ENCODE measurements around the gene KPNB1.

DNA sequence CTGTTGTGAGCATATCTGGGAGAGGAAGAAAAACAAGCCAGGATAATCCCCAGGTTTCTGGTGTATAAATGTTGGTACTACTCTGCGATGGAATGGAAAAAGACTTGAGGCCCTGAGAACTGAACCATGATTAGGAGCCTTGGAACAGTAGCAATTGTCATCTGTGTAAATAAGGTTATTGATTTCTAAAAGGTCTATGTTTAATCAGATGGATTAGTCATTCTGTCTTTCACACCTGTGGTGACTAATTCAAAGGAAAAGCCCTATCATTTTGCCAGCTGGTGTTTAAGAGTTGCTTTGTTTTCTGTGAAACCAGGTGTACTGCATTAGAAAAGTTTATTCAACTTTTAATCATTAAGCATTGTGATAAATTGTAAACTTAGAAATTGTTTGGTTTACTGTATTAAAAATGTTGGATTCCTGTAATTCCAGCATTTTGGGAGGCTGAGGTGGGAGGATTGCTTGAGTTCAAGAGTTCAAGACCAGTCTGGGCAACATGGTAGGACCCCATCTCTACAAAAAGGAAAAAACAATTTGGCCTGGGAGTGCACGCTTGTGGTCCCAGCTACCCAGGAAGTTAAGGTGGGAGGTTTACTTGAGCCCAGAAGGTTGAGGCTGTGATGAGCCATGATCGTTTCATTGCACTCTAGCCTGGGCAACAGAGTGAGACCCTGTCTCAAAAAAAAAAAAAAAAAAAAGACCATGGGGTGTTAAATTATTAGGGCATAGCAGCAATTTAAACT, 29.0 kb upstream of the KPNB1 start:
- TF ChIP-seq, protein P1, sequence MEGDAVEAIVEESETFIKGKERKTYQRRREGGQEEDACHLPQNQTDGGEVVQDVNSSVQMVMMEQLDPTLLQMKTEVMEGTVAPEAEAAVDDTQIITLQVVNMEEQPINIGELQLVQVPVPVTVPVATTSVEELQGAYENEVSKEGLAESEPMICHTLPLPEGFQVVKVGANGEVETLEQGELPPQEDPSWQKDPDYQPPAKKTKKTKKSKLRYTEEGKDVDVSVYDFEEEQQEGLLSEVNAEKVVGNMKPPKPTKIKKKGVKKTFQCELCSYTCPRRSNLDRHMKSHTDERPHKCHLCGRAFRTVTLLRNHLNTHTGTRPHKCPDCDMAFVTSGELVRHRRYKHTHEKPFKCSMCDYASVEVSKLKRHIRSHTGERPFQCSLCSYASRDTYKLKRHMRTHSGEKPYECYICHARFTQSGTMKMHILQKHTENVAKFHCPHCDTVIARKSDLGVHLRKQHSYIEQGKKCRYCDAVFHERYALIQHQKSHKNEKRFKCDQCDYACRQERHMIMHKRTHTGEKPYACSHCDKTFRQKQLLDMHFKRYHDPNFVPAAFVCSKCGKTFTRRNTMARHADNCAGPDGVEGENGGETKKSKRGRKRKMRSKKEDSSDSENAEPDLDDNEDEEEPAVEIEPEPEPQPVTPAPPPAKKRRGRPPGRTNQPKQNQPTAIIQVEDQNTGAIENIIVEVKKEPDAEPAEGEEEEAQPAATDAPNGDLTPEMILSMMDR (IDR thresholded peaks at IDR 0.05) = no peak
- no peak for TF ChIP-seq POLR2A (IDR thresholded peaks at IDR 0.05)

All from uterus (tissue), 2 donors.